SK-N-SH treated with all-trans-retinoic acid at 6 μM for 48 hours (cell line): ENCODE data around the gene MAN1A1.
A peak's percentile ranks its signal among the peaks of the same experiment; 100 is the strongest.

Experiments
- ATAC-seq: fragments of 200-7000 bp; cut with Tn5 transposase; 3 replicates; pipeline ENCODE4 v1.9.1; 2020; ENCODE audit warnings: mild to moderate bottlenecking, moderate library complexity
- ARNTL ChIP-seq: fragments of 450-650 bp; formaldehyde crosslinking; IDR thresholded peaks from 2 replicates; pipeline ENCODE4 v1.5.0; 2020; ENCODE audit warnings: low read depth, mild to moderate bottlenecking, moderate library complexity, borderline replicate concordance
- BACH2 ChIP-seq: fragments of 250-450 bp; sonication (Bioruptor Pico); IDR thresholded peaks from 2 replicates; pipeline ENCODE4 v1.9.0; 2021; ENCODE audit warnings: mild to moderate bottlenecking, borderline replicate concordance
- GLIS3 ChIP-seq: fragments of 250-450 bp; sonication (Bioruptor Pico); IDR thresholded peaks from 2 replicates; pipeline ENCODE4 v1.5.0; 2020; ENCODE audit warnings: mild to moderate bottlenecking, moderate library complexity
- ISL1 ChIP-seq: fragments of 250-450 bp; sonication (Bioruptor Pico); IDR thresholded peaks from 2 replicates; pipeline ENCODE4 v2.1.2; 2022; ENCODE audit warnings: mild to moderate bottlenecking, moderate library complexity
- OSR1 ChIP-seq: fragments of 250-450 bp; sonication (Bioruptor Pico); IDR thresholded peaks from 2 replicates; pipeline ENCODE4 v1.8.0; 2022; ENCODE audit warnings: moderate library complexity, mild to moderate bottlenecking, inconsistent platforms
- PATZ1 ChIP-seq: fragments of 250-450 bp; sonication (Bioruptor Pico); IDR thresholded peaks from 2 replicates; pipeline ENCODE4 v1.8.0; 2020; ENCODE audit warnings: mild to moderate bottlenecking, moderate library complexity, borderline replicate concordance
- POU6F1 ChIP-seq: fragments of 250-450 bp; sonication (Bioruptor Pico); IDR thresholded peaks from 2 replicates; pipeline ENCODE4 v1.8.0; 2021; ENCODE audit warnings: low read depth, mild to moderate bottlenecking, moderate library complexity, borderline replicate concordance
- RARB ChIP-seq: fragments of 250-450 bp; sonication (Bioruptor Pico); IDR thresholded peaks from 2 replicates; pipeline ENCODE4 v1.8.0; 2021; ENCODE audit warnings: mild to moderate bottlenecking, moderate library complexity
- SNAI2 ChIP-seq: fragments of 250-450 bp; sonication (Bioruptor Pico); IDR thresholded peaks from 2 replicates; pipeline ENCODE4 v1.5.0; 2020; ENCODE audit warnings: mild to moderate bottlenecking, moderate library complexity
- TCF4 ChIP-seq: fragments of 250-450 bp; sonication (Bioruptor Pico); IDR thresholded peaks from 2 replicates; pipeline ENCODE4 v1.8.0; 2021; ENCODE audit warnings: mild to moderate bottlenecking, moderate library complexity, borderline replicate concordance
- TOX ChIP-seq: fragments of 250-450 bp; sonication (Bioruptor Pico); IDR thresholded peaks from 2 replicates; pipeline ENCODE4 v1.8.0; 2021; ENCODE audit warnings: mild to moderate bottlenecking, moderate library complexity, borderline replicate concordance
- TSHZ2 ChIP-seq: fragments of 250-450 bp; sonication (Bioruptor Pico); IDR thresholded peaks from 2 replicates; pipeline ENCODE4 v1.5.0; 2020; ENCODE audit warnings: mild to moderate bottlenecking, moderate library complexity
- ZFP3 ChIP-seq: fragments of 250-450 bp; sonication (Bioruptor Pico); IDR thresholded peaks from 2 replicates; pipeline ENCODE4 v1.5.0; 2020; ENCODE audit warnings: mild to moderate bottlenecking, moderate library complexity
- ZFP30 ChIP-seq: fragments of 450-650 bp; formaldehyde crosslinking; IDR thresholded peaks from 2 replicates; pipeline ENCODE4 v1.5.0; 2022; ENCODE audit warnings: mild to moderate bottlenecking, moderate library complexity
- ZNF565 ChIP-seq: fragments of 450-650 bp; formaldehyde crosslinking; conservative IDR thresholded peaks from 2 replicates; pipeline ENCODE4 v1.5.0; 2020; ENCODE audit warnings: low read depth, mild to moderate bottlenecking, moderate library complexity
- ZNF70 ChIP-seq: fragments of 450-650 bp; formaldehyde crosslinking; IDR thresholded peaks from 2 replicates; pipeline ENCODE4 v1.5.0; 2020; ENCODE audit warnings: mild to moderate bottlenecking, moderate library complexity
- ZNF8 ChIP-seq: fragments of 450-650 bp; formaldehyde crosslinking; IDR thresholded peaks from 2 replicates; pipeline ENCODE4 v1.5.0; 2020; ENCODE audit warnings: mild to moderate bottlenecking, moderate library complexity

The MAN1A1 gene

GRCh38 chr6:119243037-119243436, 106.5 kb downstream of the MAN1A1 start:
- TF ChIP-seq SNAI2 = no peak
- no peak for TF ChIP-seq RARB (CRISPR knock-in tag)
- TF ChIP-seq OSR1 (CRISPR knock-in tag) = no peak
- TF ChIP-seq, all 23 proteins: peak for 0
- ATAC-seq = no peak

- ATAC-seq = no peak
- no peak for TF ChIP-seq TOX (CRISPR knock-in tag)
- no peak for TF ChIP-seq PATZ1 (CRISPR knock-in tag)
- no peak for TF ChIP-seq ZFP30 (CRISPR knock-in tag)
- no peak for TF ChIP-seq ZNF565 (CRISPR knock-in tag)
- no peak for TF ChIP-seq TSHZ2 (CRISPR knock-in tag)
Measured at GRCh38 chr6:119241540-119242309, 107.8 kb downstream of the MAN1A1 start.

- peak; percentile 65 for ATAC-seq
- TF ChIP-seq ZFP30 (CRISPR knock-in tag) (no peak), RARB (CRISPR knock-in tag) (no peak), OSR1 (CRISPR knock-in tag) (no peak), TCF4 (CRISPR knock-in tag) (no peak), ARNTL (CRISPR knock-in tag) (no peak), ZNF8 (CRISPR knock-in tag) (no peak)
- TF ChIP-seq, all 23 proteins: peak for 0
Measured at GRCh38 chr6:119241111-119241465, 108.5 kb downstream of the MAN1A1 start.

- TF ChIP-seq ZFP3 (CRISPR knock-in tag) (no peak), TCF4 (CRISPR knock-in tag) (no peak), RARB (CRISPR knock-in tag) (no peak), POU6F1 (no peak), BACH2 (CRISPR knock-in tag) (no peak), GLIS3 (CRISPR knock-in tag) (no peak)
- TF ChIP-seq, all 23 proteins: peak for 0
- peak; percentile 30; the same call in 2 of the 3 replicates for ATAC-seq
Measured at GRCh38 chr6:119240257-119241110, 109.1 kb downstream of the MAN1A1 start.

GRCh38 chr6:119237177-119237715, 112.3 kb downstream of the MAN1A1 start:
- ATAC-seq = no peak
- TF ChIP-seq ISL1 (CRISPR knock-in tag) = no peak
- no peak for TF ChIP-seq ZNF8 (CRISPR knock-in tag)
- TF ChIP-seq ZNF70 (CRISPR knock-in tag) = no peak
- TF ChIP-seq, all 23 proteins: peak for 0
